WTC11 (cell line): ENCODE measurements around the gene ZNF605. TPM values are rescaled to one million over a fixed set of nuclear protein-coding genes. Genes with fewer than 3 reads are reported as not detected.

ENCODE experiments used
- ARID4B ChIP-seq: sonication (generic); formaldehyde crosslinking; IDR thresholded peaks from 2 replicates; pipeline ENCODE4 v1.8.0; 2023; ENCODE audit warnings: missing genetic modification reagents, mild to moderate bottlenecking, borderline replicate concordance
- CREB1 ChIP-seq: sonication (generic); formaldehyde crosslinking; IDR thresholded peaks from 2 replicates; pipeline ENCODE4 v1.8.0; 2023; ENCODE audit warnings: mild to moderate bottlenecking, missing genetic modification reagents
- E2F1 ChIP-seq: sonication (generic); formaldehyde crosslinking; IDR thresholded peaks from 2 replicates; pipeline ENCODE4 v1.8.0; 2022; ENCODE audit warnings: mild to moderate bottlenecking, missing genetic modification reagents
- E2F4 ChIP-seq: sonication (generic); formaldehyde crosslinking; IDR thresholded peaks from 2 replicates; pipeline ENCODE4 v1.8.1; 2022; ENCODE audit warnings: low read depth, mild to moderate bottlenecking, moderate library complexity, missing genetic modification reagents, borderline replicate concordance
- ESRRA ChIP-seq: sonication (generic); formaldehyde crosslinking; IDR thresholded peaks from 2 replicates; pipeline ENCODE4 v1.8.1; 2022; ENCODE audit warnings: mild to moderate bottlenecking, missing genetic modification reagents, borderline replicate concordance
- ETV6 ChIP-seq: sonication (generic); formaldehyde crosslinking; IDR thresholded peaks from 2 replicates; pipeline ENCODE4 v1.8.1; 2022; ENCODE audit warnings: mild to moderate bottlenecking, missing genetic modification reagents
- FOXK1 ChIP-seq: sonication (generic); formaldehyde crosslinking; IDR thresholded peaks from 2 replicates; pipeline ENCODE4 v1.8.0; 2022; ENCODE audit warnings: mild to moderate bottlenecking, moderate library complexity, missing genetic modification reagents
- FOXP1 ChIP-seq: sonication (generic); formaldehyde crosslinking; IDR thresholded peaks from 2 replicates; pipeline ENCODE4 v1.8.0; 2022; ENCODE audit warnings: missing genetic modification reagents, mild to moderate bottlenecking, moderate library complexity, borderline replicate concordance
- GABPB1 ChIP-seq: sonication (generic); formaldehyde crosslinking; IDR thresholded peaks from 2 replicates; pipeline ENCODE4 v1.8.1; 2023; ENCODE audit warnings: mild to moderate bottlenecking, missing genetic modification reagents
- HMGA2 ChIP-seq: fragments of 250-450 bp; sonication (Bioruptor Pico); IDR thresholded peaks from 2 replicates; pipeline ENCODE4 v1.4.0; 2021; ENCODE audit warnings: mild to moderate bottlenecking, moderate library complexity
- JUN ChIP-seq: sonication (generic); formaldehyde crosslinking; IDR thresholded peaks from 2 replicates; pipeline ENCODE4 v1.8.0; 2023; ENCODE audit warnings: mild to moderate bottlenecking, missing genetic modification reagents
- KAT7 ChIP-seq: sonication (generic); formaldehyde crosslinking; IDR thresholded peaks from 2 replicates; pipeline ENCODE4 v1.8.1; 2023; ENCODE audit warnings: missing genetic modification reagents, mild to moderate bottlenecking, borderline replicate concordance
- MAX ChIP-seq: sonication (generic); formaldehyde crosslinking; IDR thresholded peaks from 2 replicates; pipeline ENCODE4 v1.8.0; 2022; ENCODE audit warnings: mild to moderate bottlenecking, missing genetic modification reagents
- MLX ChIP-seq: sonication (generic); formaldehyde crosslinking; IDR thresholded peaks from 2 replicates; pipeline ENCODE4 v1.8.1; 2023; ENCODE audit warnings: mild to moderate bottlenecking, missing genetic modification reagents, moderate library complexity
- MXD4 ChIP-seq: fragments of 250-450 bp; sonication (Bioruptor Pico); IDR thresholded peaks from 2 replicates; pipeline ENCODE4 v1.8.0; 2021; ENCODE audit warnings: mild to moderate bottlenecking, moderate library complexity, borderline replicate concordance
- NFATC4 ChIP-seq: fragments of 250-450 bp; sonication (Bioruptor Pico); IDR thresholded peaks from 2 replicates; pipeline ENCODE4 v1.9.0; 2021; ENCODE audit warnings: mild to moderate bottlenecking
- NFYB ChIP-seq: sonication (generic); formaldehyde crosslinking; conservative IDR thresholded peaks from 2 replicates; pipeline ENCODE4 v1.8.0; 2022; ENCODE audit warnings: low read depth, missing genetic modification reagents
- NR2C2 ChIP-seq: sonication (generic); formaldehyde crosslinking; IDR thresholded peaks from 2 replicates; pipeline ENCODE4 v1.8.0; 2022; ENCODE audit warnings: mild to moderate bottlenecking, missing genetic modification reagents
- PRRX2 ChIP-seq: fragments of 250-450 bp; sonication (Bioruptor Pico); IDR thresholded peaks from 2 replicates; pipeline ENCODE4 v1.8.0; 2021; ENCODE audit warnings: mild to moderate bottlenecking
- RORB ChIP-seq: fragments of 250-450 bp; sonication (Bioruptor Pico); IDR thresholded peaks from 2 replicates; pipeline ENCODE4 v1.9.0; 2021; ENCODE audit warnings: mild to moderate bottlenecking
- TCF7 ChIP-seq: sonication (generic); formaldehyde crosslinking; IDR thresholded peaks from 2 replicates; pipeline ENCODE4 v1.8.0; 2022; ENCODE audit warnings: mild to moderate bottlenecking, low read depth, missing genetic modification reagents, moderate library complexity
- TEAD4 ChIP-seq: sonication (generic); formaldehyde crosslinking; IDR thresholded peaks from 2 replicates; pipeline ENCODE4 v1.8.0; 2022; ENCODE audit warnings: mild to moderate bottlenecking, missing genetic modification reagents
- TP53 ChIP-seq: sonication (generic); formaldehyde crosslinking; IDR thresholded peaks from 2 replicates; pipeline ENCODE4 v1.8.1; 2023; ENCODE audit warnings: mild to moderate bottlenecking, missing genetic modification reagents
- ZMAT4 ChIP-seq: fragments of 250-450 bp; sonication (Bioruptor Pico); IDR thresholded peaks from 2 replicates; pipeline ENCODE4 v1.9.0; 2021; ENCODE audit warnings: mild to moderate bottlenecking
- ZNF121 ChIP-seq: sonication (generic); formaldehyde crosslinking; IDR thresholded peaks from 2 replicates; pipeline ENCODE4 v1.8.0; 2023; ENCODE audit warnings: missing genetic modification reagents
- ZNF219 ChIP-seq: sonication (generic); formaldehyde crosslinking; IDR thresholded peaks from 2 replicates; pipeline ENCODE4 v1.8.0; 2023; ENCODE audit warnings: missing genetic modification reagents, mild to moderate bottlenecking, borderline replicate concordance
- ZNF232 ChIP-seq: sonication (generic); formaldehyde crosslinking; IDR thresholded peaks from 2 replicates; pipeline ENCODE4 v1.8.0; 2022; ENCODE audit warnings: mild to moderate bottlenecking, missing genetic modification reagents
- ZNF425 ChIP-seq: fragments of 250-450 bp; sonication (Bioruptor Pico); conservative IDR thresholded peaks from 2 replicates; pipeline ENCODE4 v1.9.0; 2021; ENCODE audit warnings: mild to moderate bottlenecking
- total RNA-seq: library from RNA; stranded (reverse); gene quantifications from 3 replicates; pipeline ENCODE4 v1.2.3, GENCODE V29; 2021

Gene ZNF605
- total RNA-seq, 1 experiment from 2014 or later: 21.1 TPM

GRCh38 chr12:132888852-132889251 lies 67.3 kb downstream of the ZNF605 start (continued):
- TF ChIP-seq MXD4: no peak
- no peak for TF ChIP-seq NR2C2 (CRISPR knock-in tag)
- no peak for TF ChIP-seq ZNF219
- TF ChIP-seq ETV6 (CRISPR knock-in tag): peak; percentile 71; the same call in 1 of the 2 replicates
- no peak for TF ChIP-seq HMGA2 (CRISPR knock-in tag)
- peak; percentile 71; the same call in 1 of the 2 replicates for TF ChIP-seq TEAD4
- TF ChIP-seq JUN (CRISPR knock-in tag): no peak
- no peak for TF ChIP-seq MLX
- TF ChIP-seq TCF7: no peak
- no peak for TF ChIP-seq ZNF425
- TF ChIP-seq KAT7 (CRISPR knock-in tag): no peak
- TF ChIP-seq ARID4B (CRISPR knock-in tag): no peak
- no peak for TF ChIP-seq ESRRA (CRISPR knock-in tag)
- peak; percentile 73; the same call in 1 of the 2 replicates for TF ChIP-seq MAX (CRISPR knock-in tag)
- no peak for TF ChIP-seq CREB1 (CRISPR knock-in tag)
- TF ChIP-seq FOXP1 (CRISPR knock-in tag): no peak
- no peak for TF ChIP-seq RORB (CRISPR knock-in tag)
- TF ChIP-seq ZNF232 (CRISPR knock-in tag): no peak
- TF ChIP-seq E2F4 (CRISPR knock-in tag): no peak
- TF ChIP-seq FOXK1 (CRISPR knock-in tag): 0 out of 2 replicates have a peak, but pooled peaks have one; percentile 43
- TF ChIP-seq TP53 (CRISPR knock-in tag): 0 out of 2 replicates have a peak, but pooled peaks have one; percentile 33
- TF ChIP-seq PRRX2: no peak
- no peak for TF ChIP-seq E2F1 (CRISPR knock-in tag)
- no peak for TF ChIP-seq NFYB (CRISPR knock-in tag)
- TF ChIP-seq GABPB1: no peak
- no peak for TF ChIP-seq ZMAT4 (CRISPR knock-in tag)
- peak; percentile 100 for TF ChIP-seq ZNF121
- TF ChIP-seq NFATC4 (CRISPR knock-in tag): no peak
- TF ChIP-seq, all 79 proteins: peak for 9
